HEK293T (cell line): ENCODE data around the gene TRIM2.

Experiments
- CTCF ChIA-PET: fragments of 350-600 bp; formaldehyde crosslinking; extraction: SDS; loops from one replicate; lab custom pipeline; 2021; ENCODE audit warnings: antibody characterized with exemption, inconsistent platforms; lab: Yijun Ruan, JAX
- POLR2A ChIA-PET: fragments of 350-600 bp; formaldehyde crosslinking; extraction: SDS; loops from one replicate; lab custom pipeline; 2020; ENCODE audit warnings: antibody characterized with exemption, inconsistent platforms; lab: Yijun Ruan, JAX
- DNase-seq: peaks from one replicate; pipeline ENCODE4 v3.0.0; 2012; ENCODE audit warnings: mixed read lengths; ENCODE audit errors: extremely low spot score
- ARNT ChIP-seq: fragments of 450-650 bp; IDR thresholded peaks from 2 replicates; pipeline ENCODE4 v1.6.1; 2017; ENCODE audit warnings: mild to moderate bottlenecking
- BHLHE40 ChIP-seq: fragments of 450-650 bp; IDR thresholded peaks from 2 replicates; pipeline ENCODE4 v1.6.1; 2016; ENCODE audit warnings: mild to moderate bottlenecking, moderate library complexity, borderline replicate concordance
- CTBP1 ChIP-seq: fragments of 450-650 bp; IDR thresholded peaks from 2 replicates; pipeline ENCODE4 v1.6.1; 2016; ENCODE audit warnings: borderline replicate concordance
- ELF4 ChIP-seq: fragments of 450-650 bp; IDR thresholded peaks from 2 replicates; pipeline ENCODE4 v1.6.1; 2017; ENCODE audit warnings: antibody characterized with exemption
- FOXA1 ChIP-seq: fragments of 450-650 bp; IDR thresholded peaks from 2 replicates; pipeline ENCODE4 v1.6.1; 2016; ENCODE audit warnings: mild to moderate bottlenecking
- FOXK2 ChIP-seq: fragments of 450-650 bp; IDR thresholded peaks from 2 replicates; pipeline ENCODE4 v1.6.1; 2016; ENCODE audit warnings: mild to moderate bottlenecking
- FOXM1 ChIP-seq: fragments of 450-650 bp; IDR thresholded peaks from 2 replicates; pipeline ENCODE4 v1.6.1; 2017; ENCODE audit warnings: mild to moderate bottlenecking, borderline replicate concordance
- HDGF ChIP-seq: fragments of 450-650 bp; IDR thresholded peaks from 2 replicates; pipeline ENCODE4 v1.6.1; 2017; ENCODE audit warnings: antibody characterized with exemption, borderline replicate concordance
- L3MBTL2 ChIP-seq: fragments of 450-650 bp; conservative IDR thresholded peaks from 2 replicates; pipeline ENCODE4 v1.6.1; 2016; ENCODE audit warnings: mild to moderate bottlenecking
- LEF1 ChIP-seq: fragments of 450-650 bp; IDR thresholded peaks from 2 replicates; pipeline ENCODE4 v1.6.1; 2017; ENCODE audit warnings: mild to moderate bottlenecking, borderline replicate concordance
- NFRKB ChIP-seq: fragments of 450-650 bp; IDR thresholded peaks from 2 replicates; pipeline ENCODE4 v1.6.1; 2016; ENCODE audit warnings: mild to moderate bottlenecking, moderate library complexity
- SP1 ChIP-seq: fragments of 450-650 bp; IDR thresholded peaks from 2 replicates; pipeline ENCODE4 v1.6.1; 2017
- SUZ12 ChIP-seq: fragments of 450-650 bp; IDR thresholded peaks from 2 replicates; pipeline ENCODE4 v1.6.1; 2016; ENCODE audit warnings: mild to moderate bottlenecking
- TARDBP ChIP-seq: fragments of 450-650 bp; IDR thresholded peaks from 2 replicates; pipeline ENCODE4 v1.6.1; 2016
- ZNF384 ChIP-seq: fragments of 450-650 bp; IDR thresholded peaks from 2 replicates; pipeline ENCODE4 v1.6.1; 2016
- TF ChIP-seq, protein P1 (sequence below): fragments of 450-650 bp; IDR thresholded peaks from 2 replicates; pipeline ENCODE4 v1.6.1; 2016

TRIM2 gene

DNA sequence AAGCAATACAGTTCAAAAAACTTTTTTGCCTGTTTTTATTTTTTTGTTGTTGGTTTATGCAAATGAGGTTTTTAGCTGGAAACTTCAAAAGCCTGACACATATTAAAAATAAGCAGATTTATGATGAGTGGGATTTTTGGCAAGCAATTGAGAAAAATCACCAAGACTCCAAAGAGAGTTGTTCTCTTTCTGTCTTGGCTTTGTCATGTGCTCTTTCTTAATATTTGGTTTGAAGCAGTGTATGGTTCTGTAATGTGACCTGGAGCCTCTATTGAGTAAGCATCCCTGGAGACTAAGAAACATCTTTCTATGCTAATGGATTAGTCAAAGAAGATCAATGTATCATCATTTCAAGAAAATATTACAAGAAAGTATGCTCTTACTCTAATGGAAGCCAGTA is 11.7 kb downstream of the TRIM2 start:
- POLR2A ChIA-PET, result interaction anchor here (1.2 kb wide), 1 partner anchor 12 kb away, joined by 4 read pairs; the partner anchor contains the start of gene TRIM2
- no peak for TF ChIP-seq SP1
- no peak for TF ChIP-seq LEF1
- TF ChIP-seq, protein P1, sequence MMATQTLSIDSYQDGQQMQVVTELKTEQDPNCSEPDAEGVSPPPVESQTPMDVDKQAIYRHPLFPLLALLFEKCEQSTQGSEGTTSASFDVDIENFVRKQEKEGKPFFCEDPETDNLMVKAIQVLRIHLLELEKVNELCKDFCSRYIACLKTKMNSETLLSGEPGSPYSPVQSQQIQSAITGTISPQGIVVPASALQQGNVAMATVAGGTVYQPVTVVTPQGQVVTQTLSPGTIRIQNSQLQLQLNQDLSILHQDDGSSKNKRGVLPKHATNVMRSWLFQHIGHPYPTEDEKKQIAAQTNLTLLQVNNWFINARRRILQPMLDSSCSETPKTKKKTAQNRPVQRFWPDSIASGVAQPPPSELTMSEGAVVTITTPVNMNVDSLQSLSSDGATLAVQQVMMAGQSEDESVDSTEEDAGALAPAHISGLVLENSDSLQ, result no peak
- no peak for TF ChIP-seq ELF4
- TF ChIP-seq HDGF, result no peak
- TF ChIP-seq TARDBP, result no peak
- TF ChIP-seq ARNT, result no peak
- no peak for TF ChIP-seq ZNF384
- no peak for DNase-seq
- CTCF ChIA-PET, result interaction anchor here (0.5 to 1.0 kb wide), 6 partner anchors 8 to 715 kb away, joined by 3 read pairs; no protein-coding TSS in a partner anchor

GRCh38 chr4:153216546-153216945 is 12.3 kb downstream of the TRIM2 start:
- CTCF ChIA-PET, result interaction anchor here (0.6 kb wide), 1 partner anchor 11 kb away, joined by 3 read pairs; no protein-coding TSS in a partner anchor
- POLR2A ChIA-PET, result no interaction called here
- no peak for TF ChIP-seq ELF4
- no peak for TF ChIP-seq NFRKB
- no peak for TF ChIP-seq FOXM1
- TF ChIP-seq HDGF, result no peak
- no peak for TF ChIP-seq L3MBTL2
- no peak for TF ChIP-seq SP1
- TF ChIP-seq, protein P1, result no peak
- no peak for TF ChIP-seq FOXA1
- no peak for TF ChIP-seq SUZ12
- TF ChIP-seq LEF1, result no peak
- no peak for TF ChIP-seq BHLHE40
- no peak for TF ChIP-seq ARNT
- TF ChIP-seq CTBP1, result no peak
- TF ChIP-seq ZNF384, result no peak
- no peak for TF ChIP-seq TARDBP
- no peak for DNase-seq

DNA sequence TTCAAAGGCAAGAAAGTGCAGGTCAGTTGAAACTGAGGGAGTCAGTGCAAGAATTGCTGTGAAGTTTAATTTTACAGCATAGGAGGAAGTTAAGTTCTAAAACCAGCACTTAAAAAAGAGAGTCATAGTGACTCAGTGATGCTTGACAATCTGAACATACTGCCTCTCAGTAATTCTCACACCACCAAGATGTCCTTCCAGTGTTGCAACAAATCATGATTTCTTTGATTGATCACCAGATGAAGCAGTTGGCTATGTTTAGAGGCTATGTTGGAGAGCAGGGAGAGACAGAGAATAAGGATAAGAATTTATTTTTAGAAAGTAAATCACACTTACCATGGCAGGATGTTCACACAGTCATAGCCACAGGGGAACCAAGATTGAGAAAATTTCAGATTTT is 13.2 kb downstream of the TRIM2 start:
- TF ChIP-seq, protein P1, result no peak
- TF ChIP-seq NFRKB, result no peak
- TF ChIP-seq BHLHE40, result no peak
- no peak for TF ChIP-seq SP1
- TF ChIP-seq TARDBP, result no peak
- TF ChIP-seq SUZ12, result no peak
- no peak for TF ChIP-seq L3MBTL2
- CTCF ChIA-PET, result interaction anchor here (1.2 kb wide), 1 partner anchor 74 kb away, joined by 4 read pairs; no protein-coding TSS in a partner anchor
- no peak for DNase-seq
- POLR2A ChIA-PET, result no interaction called here

DNA sequence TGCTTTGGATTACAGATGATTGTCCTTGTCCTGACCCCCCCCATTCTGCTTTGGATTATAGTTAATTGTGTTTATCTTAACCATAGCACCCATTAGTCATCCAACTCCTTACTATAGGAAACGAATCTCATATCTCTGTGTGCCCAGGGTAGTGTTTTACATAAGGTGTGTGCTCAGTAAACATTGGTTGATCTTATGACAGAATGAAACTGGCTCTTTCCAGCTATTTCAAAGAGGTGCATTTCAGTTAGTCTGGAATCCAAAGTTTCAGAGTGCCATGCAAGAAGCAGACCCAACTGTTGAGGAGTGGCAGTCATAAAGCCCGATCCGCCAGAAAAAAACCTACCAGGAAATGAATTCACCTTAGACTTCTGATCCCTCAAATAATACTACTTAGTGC is 14.7 kb downstream of the TRIM2 start:
- TF ChIP-seq ZNF384 (no peak), ARNT (no peak), CTBP1 (no peak), FOXK2 (no peak), TARDBP (no peak)
- no peak for DNase-seq
- POLR2A ChIA-PET, result interaction anchor here (1.4 kb wide), 1 partner anchor 9 kb away, joined by 4 read pairs; no protein-coding TSS in a partner anchor
- CTCF ChIA-PET, result no interaction called here

DNA sequence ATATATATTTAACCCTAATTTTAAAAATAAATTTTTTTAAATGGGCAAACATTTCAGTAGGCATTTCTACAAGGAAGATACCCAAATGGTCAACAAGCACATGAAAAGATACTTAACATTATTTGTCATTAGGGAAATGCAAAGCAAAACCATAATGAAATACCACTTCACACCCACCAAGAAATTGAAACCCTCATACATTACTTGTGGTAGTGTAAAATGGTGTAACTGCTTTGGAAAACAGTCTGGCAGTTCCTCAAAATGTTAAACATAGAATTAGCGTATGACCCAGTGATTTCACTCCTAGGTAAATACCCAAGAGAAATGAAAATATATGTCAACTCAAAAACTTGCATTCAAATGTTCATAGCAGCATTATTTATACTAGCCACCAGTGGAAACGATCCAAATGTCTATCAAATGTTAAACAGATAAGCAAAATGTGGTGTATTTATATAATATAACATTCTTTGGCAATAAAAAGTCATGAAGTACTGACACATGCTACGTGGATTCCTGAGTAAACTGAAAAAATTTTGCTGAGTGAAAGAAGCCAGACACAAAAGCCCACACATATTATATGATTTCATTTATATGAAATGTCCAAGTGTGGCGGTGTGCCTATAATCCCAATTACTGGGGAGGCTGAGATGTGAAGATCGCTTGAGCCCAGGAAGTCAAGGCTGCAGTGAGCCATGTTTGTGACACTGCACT is 16.6 kb downstream of the TRIM2 start:
- ChIA-PET POLR2A (no interaction called here), CTCF (interaction anchor here (0.7 kb wide), 1 partner anchor 28 kb away, joined by 5 read pairs; no protein-coding TSS in a partner anchor)
- TF ChIP-seq SP1 (no peak), SUZ12 (no peak), NFRKB (no peak), CTBP1 (no peak), ELF4 (no peak), L3MBTL2 (no peak)
- DNase-seq, result no peak

DNA sequence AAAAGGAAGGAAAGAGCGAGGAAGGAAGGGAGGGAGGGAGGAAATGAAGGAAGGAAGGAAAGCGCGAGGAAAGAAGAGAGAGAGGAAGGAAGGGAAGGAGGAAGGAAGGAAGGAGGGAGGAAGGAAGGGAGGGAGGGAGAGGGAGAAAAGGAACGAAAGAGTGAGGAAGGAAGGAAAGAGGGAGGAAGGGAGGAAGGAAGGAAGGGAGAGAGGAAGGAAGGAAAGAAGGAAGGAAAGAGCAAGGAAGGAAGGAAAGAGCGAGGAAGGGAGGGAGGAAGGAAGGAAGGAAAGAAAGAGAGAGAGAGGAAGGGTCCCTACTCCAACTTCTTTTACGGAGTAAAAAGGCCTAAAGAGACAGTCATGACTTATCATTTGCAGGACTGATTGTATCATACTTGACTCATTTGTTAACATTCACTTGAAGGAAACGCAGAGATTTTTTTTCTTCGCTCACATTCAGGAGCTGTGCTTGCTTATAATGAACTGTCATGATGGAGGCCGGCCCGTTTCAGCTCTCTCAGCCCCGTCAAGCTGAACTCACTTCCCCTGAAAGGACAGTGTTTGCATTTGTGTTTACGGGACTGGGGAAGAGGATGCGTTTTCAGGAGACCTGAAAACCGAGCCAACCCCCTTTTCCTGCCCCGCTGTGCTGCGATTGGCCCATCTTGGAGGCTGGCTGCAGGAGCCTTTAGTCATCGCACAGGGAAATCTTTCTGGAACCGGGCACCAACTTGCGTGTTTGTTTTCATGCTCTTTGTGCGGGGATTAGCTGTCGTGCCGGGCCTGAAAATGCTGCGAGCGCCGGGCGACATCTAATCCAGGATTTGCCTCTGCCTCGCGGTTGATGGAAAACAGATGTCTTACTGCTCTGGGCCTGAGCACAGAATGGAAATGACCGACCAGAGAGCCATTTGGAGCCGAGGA is 17.8 kb downstream of the TRIM2 start:
- ChIA-PET POLR2A (interaction anchor here (1.0 to 2.6 kb wide), 7 partner anchors 11 to 244 kb away, joined by 3 to 14 read pairs (median 4); partner anchors contain the start of genes TMEM131L and TRIM2), CTCF (interaction anchor here (0.6 to 1.6 kb wide), 2 partner anchors 11 to 248 kb away, joined by 5 to 6 read pairs; no protein-coding TSS in a partner anchor)
- TF ChIP-seq ZNF384 (no peak), ELF4 (no peak), HDGF (no peak), SUZ12 (no peak), FOXA1 (no peak), NFRKB (no peak), LEF1 (no peak), FOXK2 (no peak)
- DNase-seq, result peak; percentile 55
